ENCODE results near the gene SLC5A10.

Gene SLC5A10

DNA sequence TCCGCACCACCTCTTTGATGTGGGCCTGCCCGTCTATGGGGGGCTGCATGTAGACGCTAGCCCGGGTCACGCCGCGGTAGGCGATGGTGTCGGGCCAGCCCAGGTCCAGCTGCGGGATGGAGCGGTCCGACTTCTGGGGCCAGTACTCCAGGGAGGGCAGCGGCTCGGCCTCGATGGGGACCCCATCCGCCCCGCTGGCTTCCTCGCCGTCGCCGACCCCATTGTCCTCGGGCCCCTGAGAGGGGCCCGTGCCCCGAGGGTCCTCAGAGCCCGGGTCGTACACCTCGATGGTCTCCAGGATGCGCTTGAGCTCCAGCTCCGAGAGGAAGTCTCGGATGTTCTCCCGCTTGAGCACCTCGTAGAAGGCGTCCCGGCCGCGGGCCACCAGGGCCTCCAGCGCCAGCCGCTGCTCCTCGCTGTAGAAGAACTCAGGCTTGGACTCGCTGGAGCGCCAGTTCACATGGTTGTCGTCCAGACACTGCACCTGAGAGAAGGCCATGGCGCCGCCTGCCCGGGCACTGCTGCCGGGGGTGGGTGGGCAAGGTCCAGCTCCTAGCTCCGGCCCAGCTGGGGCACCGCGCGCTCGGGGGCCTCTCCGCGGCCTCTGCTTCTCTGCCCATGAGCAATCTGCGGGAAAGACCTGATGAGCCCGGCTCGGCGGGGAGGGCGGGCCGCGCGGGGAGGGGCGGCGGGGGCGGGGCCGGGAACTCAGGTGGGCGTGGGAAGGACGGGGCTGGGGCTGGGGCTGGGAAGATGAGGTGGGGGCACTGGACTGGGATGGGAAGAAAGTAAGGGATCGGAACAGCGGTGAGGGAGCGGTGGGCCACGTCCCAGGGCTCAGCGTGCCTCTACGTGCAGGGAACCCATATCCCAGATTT is 51.8 kb downstream of the SLC5A10 start:
- DNase-seq (ENCODE audit: low spot score), result peak; percentile 84

DNA sequence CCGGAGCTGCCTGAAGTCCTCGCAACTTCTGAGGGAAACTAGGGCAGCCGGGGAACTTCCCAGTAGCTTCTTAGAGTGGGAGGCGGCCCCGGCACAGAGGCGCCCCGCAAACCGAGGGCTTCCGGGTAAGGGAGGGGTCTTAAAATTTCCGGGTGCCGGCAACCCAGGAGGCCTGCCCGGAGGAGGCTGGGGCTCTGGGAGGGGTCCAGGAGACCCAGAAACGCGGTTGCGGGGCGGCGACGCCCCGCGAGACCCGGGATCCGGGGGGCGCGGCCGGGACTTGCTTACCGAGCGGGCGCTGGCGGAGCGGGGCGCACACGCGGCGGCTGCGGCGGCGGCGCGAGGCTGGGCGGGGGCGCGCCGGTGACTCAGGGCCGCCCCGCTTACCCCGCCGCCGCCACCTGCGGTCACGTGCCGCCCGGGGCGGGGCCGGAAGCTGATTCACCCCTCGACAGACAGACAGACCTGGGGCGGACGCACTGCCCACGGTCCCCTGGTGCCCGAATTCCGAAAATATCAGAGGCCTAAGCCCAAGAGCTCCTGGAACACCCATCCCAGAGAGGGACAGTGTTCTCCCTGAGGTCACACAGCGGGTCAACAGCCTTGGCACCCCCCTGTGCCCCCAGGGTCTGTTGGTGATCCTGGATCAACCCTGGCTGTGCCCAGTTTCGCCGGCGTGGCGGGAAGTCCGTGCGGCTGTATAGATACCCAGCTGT is 52.6 kb downstream of the SLC5A10 start, which contains the start of gene FAM83G:
Gene FAM83G (minus strand): TSS at position 344 of the 716 bp plus-strand sequence. CDS start 723 bp downstream, outside the sequence.
- DNase-seq (ENCODE audit: low spot score), result peak; percentile 90

DNA sequence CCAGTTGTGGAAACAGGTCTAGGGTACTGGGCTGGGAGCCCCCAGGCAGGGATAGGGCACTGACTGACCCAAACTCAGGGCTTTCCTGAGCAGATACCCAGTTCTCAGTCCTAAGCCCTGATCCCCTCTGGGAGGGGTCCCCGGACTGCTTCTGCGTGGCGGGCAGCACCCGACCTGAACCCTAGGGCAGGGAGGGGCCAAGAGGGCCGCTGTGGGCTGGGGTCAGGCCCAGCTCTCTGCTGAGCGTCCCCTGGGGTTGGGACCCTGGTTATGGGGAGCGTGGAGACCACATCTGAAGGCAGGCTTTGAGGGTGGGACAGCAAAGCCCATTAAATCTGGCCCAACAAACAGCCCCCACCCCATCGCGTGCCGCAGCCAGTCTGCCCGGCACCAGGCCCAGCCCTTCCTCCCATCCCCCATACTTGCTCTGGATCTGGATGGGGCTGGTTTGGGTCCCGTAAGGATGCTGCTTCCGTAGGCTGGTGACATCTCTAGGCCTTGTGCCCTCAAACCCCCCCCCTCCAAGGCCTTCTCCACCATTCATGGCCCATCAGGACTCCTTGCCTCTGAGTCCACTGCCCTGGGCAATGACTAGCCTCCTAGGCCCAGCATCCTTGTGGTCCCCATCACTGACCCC is 53.3 kb downstream of the SLC5A10 start:
- no peak for DNase-seq (ENCODE audit: low spot score)

DNA sequence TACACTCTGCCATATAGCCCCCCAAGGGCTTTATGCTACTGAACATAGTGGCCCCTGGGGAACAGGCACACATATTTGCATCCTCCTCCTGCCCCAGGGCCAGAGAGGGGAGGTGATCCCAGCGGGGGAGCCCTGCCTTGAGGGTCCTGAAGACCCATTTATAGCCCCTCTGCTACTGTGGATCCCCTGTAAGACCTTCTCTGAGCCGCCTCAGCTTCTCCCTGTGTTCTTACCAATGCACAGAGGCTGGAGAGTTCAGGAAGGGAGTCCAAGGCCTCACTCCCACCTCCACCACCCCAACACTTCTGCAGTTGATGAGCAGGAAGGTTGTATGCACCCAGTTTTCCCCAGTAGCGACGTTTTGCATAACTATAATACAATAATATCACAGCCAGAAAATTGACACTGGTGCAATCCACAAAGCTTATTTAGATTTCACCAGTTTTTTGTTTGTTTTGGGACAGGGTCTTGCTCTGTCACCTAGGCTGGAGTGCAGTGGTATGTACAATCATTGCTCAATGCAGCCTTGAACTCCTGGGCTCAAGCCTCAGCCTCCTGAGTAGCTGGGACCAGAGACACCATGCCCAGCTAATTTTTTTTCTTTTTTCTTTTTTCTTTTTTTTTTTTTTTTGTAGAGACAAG is 53.9 kb downstream of the SLC5A10 start:
- DNase-seq (ENCODE audit: low spot score), result no peak

DNA sequence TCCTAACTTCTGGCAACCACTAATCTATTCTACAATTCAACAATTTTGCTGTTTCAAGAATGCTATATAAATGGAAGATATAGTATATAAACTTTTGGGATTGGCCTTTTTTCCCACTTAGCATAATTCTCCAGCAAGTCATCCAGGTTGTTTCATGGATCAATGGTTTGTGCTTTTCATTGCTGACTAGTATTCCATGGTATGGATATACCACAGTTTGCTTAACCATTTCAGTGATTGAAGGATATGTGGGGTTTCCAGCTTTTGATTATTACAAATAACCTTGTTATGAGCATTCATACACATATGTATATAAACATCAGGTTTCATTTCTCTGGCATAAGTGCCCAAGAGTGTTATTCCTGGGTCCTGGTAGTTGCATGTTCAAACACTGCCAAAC is 54.7 kb downstream of the SLC5A10 start:
- DNase-seq (ENCODE audit: low spot score), result no peak

DNA sequence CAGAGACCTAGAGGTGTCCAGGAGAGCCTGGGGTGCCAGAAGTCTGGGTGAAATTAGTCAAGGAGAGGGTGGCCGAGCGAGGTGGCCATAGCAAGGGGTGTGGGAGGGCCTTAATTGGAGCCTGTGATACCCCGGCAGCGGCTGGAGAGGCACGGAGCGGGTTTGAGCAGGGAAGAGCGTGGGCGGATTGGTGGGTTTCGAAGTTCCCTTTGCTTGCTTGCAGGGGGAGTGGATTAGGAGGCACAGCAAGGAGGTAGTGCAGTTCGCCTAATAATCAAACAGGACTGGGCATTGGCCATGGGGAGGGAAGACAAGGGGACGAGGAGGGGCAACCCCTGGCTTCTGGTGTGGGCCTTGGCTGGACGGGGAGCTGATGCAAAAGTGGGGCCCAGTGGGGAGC is 58.0 kb downstream of the SLC5A10 start:
- no peak for DNase-seq (ENCODE audit: low spot score)

DNA sequence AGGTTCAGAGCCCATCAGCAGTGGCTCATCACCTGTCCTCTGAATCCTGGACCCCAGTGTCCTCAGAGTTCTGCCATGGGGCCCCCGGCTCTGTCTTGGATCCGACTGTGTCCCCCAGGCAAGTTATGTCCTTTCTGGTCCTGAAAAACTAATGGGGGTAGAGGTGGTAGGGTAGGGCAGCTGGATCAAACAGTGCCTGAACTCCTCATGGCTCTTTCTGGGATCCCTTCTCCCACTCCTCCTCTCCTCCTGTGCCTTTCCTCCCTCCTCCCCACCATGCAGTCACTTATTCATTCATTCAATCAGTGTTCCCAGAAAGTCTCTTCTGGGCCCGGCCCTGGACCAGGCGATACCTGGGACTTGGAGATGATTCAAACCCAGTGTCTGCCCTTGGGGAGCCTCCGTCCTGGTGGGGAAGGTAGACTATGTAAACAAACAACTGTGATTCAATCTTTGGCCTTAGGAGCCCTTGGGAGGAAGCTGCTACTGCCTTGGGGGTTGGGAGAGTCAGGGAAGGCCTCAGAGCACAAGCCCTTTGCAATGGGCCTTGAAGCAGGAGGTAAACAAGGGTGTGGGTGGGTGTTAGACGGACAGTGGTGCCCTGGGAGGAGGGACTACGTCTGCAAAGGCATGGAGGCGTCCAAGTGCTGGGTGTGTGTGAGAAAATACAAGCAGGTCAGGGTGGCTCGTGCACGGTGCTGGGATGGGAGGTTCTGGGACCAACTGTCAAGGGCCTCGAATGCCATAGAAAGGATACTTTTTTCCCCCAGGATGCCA is 59.0 kb downstream of the SLC5A10 start:
- DNase-seq (ENCODE audit: low spot score), result no peak

DNA sequence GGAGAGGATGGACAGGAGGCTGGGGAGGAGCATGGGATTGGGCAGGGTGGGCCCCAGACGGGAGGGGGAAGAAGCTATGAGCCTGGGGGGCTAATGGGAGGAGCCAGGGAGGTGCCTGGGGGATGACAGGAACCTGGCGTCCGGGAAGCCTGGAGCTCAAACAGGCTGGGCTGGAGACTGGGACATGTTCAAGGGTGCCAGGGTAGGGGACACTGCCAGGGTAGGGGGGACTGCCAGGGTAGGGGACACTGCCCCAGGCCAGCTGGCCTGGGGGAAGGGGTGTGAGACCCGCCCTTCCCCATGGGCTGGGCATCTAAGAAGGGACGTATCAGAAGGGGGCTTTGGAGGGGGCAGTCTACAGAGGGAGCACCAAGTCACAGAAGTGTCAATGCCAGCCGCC is 59.6 kb downstream of the SLC5A10 start:
- no peak for DNase-seq (ENCODE audit: low spot score)

DNA sequence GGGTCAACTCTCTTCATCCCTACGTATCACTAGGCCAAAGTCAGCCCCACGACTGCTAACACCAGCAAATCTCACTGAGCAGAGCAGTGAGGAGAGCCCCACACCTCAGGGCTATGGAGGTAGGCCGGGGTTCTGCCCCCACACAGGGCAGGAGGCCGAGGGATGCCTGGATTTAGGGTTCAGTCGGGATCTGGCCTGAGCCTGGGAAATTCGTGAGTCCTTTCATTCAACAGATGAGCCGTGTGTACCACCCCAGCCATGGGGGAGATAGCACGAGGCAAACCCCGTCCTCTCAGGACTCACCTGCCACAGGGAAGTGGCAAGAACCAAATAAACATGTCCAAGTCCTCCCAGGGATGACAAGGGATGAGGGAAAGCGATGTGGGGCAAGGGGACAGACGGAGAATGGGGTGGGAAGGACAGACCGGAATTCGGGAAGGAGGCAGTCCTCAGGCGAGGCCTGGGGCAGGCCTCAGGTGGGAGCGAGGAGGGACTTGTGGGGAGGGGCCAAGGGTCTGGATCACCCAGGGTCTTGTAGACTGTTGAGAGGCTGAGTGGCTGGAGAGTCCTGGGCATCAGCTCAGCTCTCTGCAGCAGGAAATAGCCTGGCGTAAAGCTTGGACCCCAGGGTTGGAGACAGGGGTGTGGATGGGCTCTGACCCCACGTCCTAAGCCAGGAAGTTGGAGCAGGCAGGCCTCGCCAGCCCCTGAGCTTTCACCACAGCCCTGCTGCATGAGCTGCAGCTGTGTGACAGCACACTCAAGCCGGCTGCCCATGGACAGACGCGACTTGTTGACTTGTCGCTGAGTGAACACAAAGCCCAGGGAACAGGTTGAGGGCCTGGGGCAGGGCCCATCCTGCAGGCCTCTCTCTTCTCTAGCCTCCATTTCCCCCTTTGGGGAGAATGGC is 60.5 kb downstream of the SLC5A10 start:
- no peak for DNase-seq (ENCODE audit: low spot score)

DNA sequence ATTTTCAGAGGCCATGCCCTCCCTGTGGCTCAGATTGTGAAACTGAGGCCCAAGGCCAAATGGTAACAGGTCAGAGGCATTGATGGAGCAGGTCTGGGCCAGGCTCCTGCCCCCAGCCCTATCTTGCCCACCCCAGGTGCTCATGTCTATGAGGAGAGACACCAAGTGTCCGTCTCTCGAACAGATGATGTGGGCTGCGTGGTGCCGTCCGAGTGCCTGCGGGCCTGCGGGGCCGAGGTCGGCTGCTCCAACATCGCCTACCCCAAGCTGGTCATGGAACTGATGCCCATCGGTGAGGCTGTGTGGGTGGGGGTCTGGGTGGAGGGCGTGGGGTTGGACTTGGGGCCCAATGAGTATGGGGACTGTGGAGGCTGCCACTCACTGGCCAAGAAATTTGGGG is 61.3 kb downstream of the SLC5A10 start:
- DNase-seq (ENCODE audit: low spot score), result no peak

DNA sequence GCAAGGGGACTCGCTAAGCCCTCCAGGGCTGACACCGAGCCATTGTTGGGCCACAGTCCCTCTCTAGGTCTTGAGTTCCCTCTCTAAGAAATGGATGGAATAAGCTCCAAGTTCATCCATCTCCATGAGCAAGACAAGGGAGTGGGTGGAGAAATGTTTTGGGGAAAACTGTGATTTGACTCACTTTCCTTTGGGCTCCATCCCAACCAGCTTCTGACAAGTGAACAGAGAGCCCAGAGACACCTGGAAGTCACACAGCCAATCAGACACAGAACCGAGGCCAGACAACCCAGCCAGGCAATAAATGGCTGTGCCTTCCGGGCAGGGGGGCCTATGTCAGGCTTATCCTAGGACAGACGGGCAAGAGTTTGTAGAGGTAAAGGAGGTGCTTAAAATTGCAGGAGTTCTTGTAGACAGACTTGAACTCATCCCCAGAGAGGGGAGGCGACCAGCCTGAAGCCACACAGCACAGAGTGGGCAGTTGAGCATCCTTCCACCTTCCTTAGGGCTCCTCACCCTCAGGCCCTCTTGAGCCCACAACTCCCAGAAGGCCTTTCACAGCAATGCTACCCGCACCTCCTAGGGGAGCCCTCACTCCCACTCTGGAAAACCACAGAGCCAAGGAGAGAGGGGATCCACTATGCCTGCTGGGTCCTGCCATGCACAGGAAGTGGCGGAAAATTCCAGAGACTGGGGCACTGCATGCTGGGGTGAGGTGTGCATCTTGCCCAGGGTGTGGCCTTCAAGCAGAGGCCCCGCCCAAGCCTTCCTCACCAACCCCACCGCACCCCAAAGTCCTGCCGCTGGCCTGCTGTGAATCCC is 62.1 kb downstream of the SLC5A10 start:
- DNase-seq (ENCODE audit: low spot score), result no peak

DNA sequence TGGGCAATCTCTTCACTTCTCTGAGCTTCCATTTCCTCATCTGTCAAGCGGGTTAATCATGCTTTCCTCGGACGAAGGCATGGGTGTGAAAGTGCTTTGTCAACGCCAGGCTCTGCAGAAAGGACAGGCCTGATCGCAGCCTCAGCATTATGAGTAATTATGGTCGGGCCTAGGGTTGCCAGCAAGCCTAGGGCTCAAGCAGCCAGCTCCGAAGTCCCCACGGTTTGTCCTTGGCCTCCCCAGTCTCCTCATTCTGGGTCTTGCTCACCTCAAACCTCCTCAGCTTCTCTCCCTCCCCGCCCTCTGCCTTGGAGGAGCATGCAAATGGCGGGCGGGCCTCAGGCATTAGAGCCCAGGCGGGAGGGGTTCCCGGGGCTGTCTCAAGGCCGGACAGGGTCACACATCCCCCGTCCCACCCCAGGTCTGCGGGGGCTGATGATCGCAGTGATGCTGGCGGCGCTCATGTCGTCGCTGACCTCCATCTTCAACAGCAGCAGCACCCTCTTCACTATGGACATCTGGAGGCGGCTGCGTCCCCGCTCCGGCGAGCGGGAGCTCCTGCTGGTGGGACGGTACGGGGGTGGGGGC is 62.8 kb downstream of the SLC5A10 start:
- DNase-seq (ENCODE audit: low spot score), result no peak

DNA sequence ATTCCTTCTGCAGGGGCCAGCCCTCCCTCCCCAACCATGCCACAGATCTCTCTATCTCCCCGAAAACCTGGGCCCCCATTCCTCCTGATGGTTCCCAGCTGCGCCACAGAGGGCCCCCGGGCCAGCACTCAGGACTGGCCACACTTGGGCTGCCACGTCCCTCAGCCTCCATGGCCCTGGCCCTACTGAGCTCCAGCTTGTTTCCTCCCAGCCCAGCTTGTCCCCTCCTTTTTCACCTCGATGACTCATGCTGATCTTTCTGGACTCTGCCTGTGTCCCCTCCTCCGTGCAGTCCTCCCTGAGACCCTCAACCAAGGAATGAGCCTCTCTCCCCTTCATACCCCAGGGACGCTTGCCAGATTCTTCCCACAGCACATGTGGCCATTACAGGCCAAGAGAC is 63.5 kb downstream of the SLC5A10 start:
- no peak for DNase-seq (ENCODE audit: low spot score)

DNA sequence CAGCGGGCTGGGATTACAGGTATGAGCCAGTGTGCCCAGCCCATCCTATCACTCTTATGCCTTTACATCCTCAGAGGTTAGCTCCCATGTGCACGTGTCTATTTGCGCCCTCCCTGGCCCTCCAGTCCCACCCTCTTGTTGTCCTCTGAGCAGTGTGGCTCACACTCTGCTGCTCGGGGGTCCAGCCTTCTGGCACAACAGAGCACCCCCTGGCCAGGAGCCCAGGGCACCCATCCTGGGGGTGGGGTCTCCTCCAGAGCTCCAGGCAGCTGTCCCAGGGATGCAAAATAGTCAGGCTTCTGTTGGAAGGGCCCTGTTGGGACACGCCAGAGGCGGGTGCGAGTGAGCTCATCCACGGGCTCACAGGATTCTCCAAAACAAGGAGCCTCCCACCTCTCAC is 64.3 kb downstream of the SLC5A10 start:
- no peak for DNase-seq (ENCODE audit: low spot score)

DNA sequence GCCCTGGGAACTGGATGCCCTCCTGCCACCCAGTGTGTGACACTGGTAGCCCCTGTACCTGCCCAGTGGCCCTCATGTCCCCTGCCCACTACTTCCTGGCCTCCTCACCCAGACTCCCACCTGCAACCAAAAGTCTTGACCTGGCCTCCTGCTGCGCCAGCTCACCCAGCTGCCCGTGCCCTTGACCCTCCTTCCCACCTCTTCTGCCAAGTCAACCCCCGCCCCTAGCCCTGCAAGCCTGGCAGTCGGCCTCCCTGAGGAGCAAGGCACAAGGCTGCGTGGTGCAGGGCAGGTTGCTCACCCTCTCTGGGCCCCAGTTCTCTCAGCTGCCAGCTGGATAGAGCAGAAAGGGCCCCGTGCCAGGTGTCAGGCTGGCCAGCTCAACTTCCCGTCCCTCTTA is 64.9 kb downstream of the SLC5A10 start:
- no peak for DNase-seq (ENCODE audit: low spot score)

DNA sequence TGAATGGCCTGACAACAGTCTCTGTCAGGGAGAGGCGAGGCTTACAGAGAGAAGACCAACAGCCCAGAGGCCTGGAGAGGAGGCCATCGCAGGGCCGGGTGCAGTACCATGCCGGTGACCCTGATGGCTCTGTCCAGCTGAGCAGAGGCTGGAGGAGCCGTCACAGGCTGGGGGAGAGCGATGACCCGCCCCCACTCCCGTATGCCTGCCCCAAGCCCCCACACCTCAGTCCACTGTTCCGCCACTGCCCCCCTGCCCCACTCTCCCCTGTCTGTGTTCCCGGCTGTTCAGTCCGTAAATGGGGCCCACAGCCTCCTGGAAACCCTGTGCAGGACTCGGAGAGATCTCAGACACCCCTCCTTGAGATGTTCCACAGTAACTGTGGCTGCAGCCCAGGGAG is 65.4 kb downstream of the SLC5A10 start:
- DNase-seq (ENCODE audit: low spot score), result no peak

DNA sequence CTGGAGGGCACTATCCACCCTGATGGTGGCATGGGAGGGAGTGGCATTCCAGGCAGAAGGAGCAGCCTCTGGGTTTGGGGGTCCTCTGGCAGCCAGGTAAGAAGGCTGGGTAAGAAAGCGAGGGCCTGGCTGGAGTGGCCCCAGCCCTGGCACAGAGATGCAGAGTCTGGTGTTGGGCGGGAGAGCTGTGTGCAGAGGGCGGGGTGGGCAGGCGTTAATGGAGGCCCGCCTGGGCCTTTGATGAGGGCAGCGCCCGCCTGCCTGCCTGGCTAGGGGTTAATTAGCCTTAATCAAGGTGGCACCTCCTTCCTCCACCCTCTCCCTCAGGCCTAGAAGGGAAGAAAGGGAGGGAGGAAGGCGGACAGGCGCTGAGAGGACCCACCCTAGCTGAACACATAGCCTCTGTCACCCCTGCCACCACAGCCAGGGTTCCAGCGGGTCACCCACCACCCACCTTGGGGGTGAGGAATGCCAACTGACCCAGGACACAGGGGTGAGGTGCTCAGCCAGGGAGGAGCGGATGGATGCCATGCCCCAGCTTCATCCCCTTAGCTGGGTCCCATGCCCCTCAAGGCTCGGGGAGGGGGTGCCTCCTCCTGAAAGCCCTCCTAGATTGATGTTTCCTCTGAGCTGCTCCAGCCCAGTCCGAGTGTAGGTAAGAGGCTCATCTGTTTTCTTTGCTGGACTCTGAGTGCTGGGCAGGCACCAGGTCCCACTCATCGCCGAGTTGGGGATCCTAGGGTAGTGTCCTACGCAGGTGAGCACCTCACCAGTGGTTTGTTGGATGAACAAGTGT is 66.0 kb downstream of the SLC5A10 start:
- DNase-seq (ENCODE audit: low spot score), result no peak

DNA sequence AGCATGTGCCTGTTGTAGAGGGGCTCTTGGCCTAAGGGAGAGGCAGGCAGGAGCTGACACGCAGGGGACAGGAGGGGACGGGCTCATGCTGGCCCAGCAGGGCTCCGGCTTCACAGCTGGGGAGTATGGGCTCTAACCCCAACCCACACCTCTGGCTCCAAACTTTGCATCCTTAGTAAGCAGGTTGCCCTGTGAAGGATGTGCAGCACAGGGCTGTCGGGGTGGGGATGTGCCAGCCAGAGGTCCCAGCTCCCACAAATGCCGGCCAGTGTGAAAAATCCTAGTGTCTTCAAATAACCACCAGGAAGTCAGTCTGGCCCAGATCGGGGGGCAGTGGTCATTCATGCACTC is 66.6 kb downstream of the SLC5A10 start:
- DNase-seq (ENCODE audit: low spot score), result no peak

Data from iPS-NIHi11 (cell line).